ENCODE data around the gene GPER1.
A peak's percentile ranks its signal among the peaks of the same experiment; 100 is the strongest.
"Not testable (repeated sequence)": the region's sequence is repeated elsewhere in the genome, so short reads cannot be mapped to it uniquely, and the experiment has no call there.

Gene GPER1

GRCh38 chr7:1106063-1106792 lies 18.3 kb downstream of the GPER1 start:
- DNase-seq: peak; percentile 12

DNA sequence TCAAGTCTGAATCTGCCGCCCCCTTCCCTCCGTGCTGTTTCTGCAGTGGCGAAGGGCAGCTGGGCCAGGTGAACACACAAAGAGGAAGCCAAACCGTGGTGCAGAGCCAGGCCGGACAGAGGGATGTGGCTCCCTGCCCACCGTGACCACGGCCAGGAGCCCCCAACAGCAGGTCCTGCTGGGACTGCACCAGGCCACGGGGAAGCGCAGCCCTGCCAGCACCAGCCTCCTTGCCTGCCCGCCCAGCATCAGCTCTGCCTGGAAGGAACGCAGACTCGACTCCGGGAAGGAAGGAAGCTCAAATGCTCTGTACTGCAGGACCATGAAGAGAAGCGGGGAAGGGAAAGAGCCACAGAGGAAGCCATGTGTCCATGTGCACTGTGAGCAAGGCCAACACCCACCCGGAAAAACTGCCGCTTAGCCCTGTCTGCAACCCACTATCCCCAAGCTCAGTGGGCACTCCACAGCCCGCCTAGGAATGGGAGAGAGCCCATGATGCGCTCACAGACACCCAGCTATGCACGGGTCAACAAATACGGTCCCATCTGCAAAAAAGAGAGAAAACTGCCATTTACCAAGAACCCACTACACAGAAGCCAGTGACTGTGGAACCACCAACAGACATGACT lies 19.0 kb downstream of the GPER1 start:
- no peak for DNase-seq

- DNase-seq: no peak
Observed at GRCh38 chr7:1108264-1108920, 20.5 kb downstream of the GPER1 start.

DNA sequence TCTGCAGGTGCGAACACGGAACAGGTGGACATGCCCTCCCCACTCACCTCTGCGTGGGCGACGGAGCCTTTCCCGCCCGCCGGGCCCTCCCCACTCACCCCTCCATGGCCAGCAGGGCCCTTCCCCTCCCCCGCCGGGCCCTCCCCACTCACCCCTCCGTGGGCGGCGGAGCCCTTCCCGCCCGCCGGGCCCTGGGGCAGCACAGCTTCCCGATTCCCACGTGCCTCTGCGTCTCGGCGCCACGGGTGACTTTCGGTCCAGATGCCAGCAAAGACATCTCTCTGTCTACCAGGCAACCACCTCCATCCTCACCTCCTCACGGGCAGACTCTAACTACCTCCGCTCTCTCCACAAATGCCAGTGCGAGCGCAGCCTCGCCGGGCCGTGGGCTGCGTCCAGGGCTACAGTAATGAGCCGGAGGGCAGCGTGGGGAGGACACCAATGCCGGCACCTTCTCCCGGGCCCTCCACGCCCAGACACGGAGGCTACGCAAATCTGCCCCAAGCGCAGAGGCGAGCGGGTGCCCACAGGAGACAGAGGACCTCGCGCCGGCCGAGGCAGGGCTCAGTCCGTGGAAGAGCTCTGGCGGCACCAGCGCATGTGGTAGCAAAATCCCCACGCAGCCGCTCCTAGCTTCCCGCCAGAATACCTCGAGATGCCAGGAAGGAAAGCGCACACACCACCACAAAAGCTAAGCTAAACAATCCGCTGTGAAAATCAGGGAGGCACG lies 21.8 kb downstream of the GPER1 start:
- DNase-seq: no peak

- DNase-seq: no peak
Observed at GRCh38 chr7:1110358-1110757, 22.4 kb downstream of the GPER1 start.

- DNase-seq: no peak
Observed at GRCh38 chr7:1111156-1111555, 23.2 kb downstream of the GPER1 start.

GRCh38 chr7:1112109-1112508 lies 24.2 kb downstream of the GPER1 start:
- DNase-seq: no peak

DNA sequence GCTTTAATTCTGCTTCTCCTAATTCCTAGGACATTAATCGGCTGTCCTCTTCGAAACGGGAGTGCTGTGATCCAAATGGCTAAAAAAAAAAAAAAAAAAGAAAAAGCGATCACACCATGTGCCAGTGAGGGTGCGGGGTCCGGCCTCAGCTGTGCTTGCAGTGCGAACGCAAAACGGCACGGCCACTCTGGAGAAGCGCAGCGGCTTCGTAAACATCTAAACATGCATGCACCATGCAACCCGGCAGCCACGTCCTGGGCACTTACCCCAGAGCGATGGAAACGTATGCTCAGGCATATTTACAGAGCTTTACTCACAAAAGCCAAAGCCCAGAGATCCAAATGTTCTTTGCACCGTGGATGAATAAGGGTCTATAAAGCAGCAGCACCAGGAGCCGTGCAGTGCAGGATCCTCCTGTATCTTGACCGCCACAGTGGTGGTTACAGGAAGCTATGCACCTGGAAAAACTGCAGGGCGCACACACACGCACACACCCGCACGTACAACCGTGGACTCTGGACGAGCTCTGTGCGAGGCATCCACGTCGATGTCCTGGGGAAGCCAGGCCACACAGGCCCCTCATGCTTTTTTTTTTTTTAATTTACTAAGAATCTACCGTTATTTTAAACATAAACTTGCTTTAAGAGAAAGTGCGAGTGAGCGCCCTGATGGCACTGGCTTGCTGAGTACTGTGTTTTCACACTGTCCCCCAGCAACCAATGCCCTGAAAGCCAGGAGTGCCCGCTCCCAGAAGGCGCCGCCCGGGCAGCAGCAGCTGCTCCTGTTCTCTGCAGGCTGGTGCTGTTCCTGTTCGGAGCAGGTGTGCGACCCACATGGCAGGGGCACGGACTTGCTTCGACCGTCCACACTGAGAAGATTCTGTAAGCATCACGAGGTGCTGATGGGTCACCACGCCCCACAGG lies 25.0 kb downstream of the GPER1 start:
- no peak for DNase-seq

GRCh38 chr7:1113548-1113885 lies 25.6 kb downstream of the GPER1 start:
- no peak for DNase-seq

GRCh38 chr7:1114088-1114487 lies 26.2 kb downstream of the GPER1 start:
- no peak for DNase-seq

DNA sequence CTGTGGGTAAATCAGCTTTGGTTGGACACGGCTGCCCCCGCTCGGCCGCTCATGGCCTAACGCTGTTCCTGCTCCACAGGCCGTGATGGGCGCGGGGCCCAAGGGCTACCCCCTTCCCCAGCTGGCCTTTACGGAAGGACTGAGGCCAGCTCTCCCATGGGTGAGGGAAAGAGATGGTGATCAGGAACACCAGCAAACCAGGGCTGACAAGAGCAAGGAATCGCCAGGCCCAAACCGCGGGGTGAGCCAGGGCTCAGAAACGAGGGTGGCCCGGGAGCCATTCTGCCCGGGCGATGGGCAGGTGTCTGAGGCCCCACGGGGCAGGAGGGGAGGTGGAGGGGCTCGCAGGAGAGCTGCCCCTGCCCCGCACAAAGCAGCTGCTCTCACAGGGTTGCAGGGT lies 26.6 kb downstream of the GPER1 start:
- DNase-seq: no peak

DNA sequence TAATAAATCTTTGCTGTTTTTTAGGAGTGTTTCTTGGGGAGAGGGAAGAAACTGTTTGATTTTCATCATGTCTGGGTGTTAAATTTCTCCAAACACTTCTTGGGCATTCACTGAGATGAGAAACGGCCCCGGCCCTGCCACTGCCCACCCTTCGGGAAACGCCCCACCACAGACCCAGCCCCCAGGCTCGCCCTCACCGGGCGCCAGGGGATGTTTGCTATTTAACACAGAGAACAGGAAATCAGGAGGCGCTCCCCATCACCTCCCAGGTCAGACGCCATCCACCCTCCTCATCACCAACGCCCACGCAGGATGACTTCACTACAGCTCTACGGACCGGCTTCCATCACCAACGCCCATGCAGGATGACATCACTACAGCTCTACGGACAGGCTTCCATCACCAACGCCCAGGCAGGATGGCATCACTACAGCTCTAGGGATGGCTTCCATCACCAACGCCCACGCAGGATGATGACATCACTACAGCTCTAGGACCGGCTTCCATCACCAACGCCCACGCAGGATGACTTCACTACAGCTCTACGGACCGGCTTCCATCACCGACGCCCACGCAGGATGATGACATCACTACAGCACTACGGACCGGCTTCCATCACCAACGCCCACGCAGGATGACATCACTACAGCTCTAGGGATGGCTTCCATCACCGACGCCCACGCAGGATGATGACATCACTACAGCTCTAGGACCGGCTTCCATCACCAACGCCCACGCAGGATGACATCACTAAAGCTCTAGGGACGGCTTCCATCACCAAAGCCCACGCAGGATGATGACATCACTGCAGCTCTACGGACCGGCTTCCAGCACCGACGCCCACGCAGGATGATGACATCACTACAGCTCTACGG lies 27.5 kb downstream of the GPER1 start:
- DNase-seq: not testable (repeated sequence)

GRCh38 chr7:1116383-1117008 lies 28.6 kb downstream of the GPER1 start:
- not testable (repeated sequence) for DNase-seq

- no peak for DNase-seq
Observed at GRCh38 chr7:1117321-1117928, 29.5 kb downstream of the GPER1 start.

- DNase-seq: no peak
Observed at GRCh38 chr7:1119201-1119600, 31.3 kb downstream of the GPER1 start.

- DNase-seq: no peak
Observed at GRCh38 chr7:1120791-1121190, 32.9 kb downstream of the GPER1 start.

DNA sequence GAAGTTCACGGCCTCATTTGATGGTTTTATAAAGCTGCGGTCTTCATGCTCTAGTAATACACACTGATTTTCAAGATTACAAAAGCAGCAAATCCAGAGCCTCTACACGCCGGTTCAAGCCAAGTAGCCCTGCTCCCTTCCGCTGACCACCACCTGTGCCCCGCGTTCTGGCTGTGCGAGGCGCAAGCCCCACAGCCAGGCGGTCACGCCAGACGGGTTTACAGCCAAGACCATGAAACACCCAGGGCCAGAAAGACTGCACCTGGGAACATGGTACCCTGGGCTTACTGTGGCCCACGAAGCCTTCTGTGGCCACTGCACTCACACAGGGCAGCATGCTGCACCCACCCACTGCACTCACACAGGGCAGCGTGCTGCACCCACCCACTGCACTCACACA lies 33.6 kb downstream of the GPER1 start:
- DNase-seq: no peak

GRCh38 chr7:1121886-1122831 lies 34.2 kb downstream of the GPER1 start:
- DNase-seq: no peak

DNA sequence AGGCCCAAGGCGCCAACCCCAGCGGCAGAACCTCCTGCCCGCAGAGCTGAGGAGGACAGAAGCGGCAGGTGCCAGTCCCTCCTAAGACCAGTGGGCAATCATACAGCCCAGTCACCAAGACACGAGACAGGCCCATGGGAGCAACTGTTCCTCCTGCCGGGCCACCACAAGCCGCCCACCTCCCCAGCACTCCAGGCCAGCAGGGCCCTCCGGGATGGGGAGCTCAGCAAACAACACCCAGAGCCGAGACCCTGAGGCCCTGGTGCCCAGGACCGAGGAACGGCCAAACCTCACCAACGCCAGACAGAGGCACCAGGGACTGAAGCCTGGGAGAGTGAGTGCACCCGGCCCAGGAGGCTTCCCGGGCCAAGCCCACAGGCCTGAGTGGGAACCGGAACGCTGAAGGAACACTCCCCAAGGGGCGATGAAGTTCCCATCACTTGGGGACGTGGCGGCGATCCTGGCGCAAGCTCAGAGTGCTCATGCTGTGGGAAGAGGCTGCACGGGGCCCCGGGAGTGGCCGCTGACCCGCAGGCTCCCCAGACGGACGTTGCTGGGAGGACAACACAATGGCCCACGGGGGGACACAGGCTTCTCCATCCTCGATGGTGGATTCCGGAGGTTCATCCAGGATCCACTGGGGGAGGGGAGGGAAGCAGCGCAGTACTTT lies 35.1 kb downstream of the GPER1 start:
- DNase-seq: no peak
